NCI-H187 treated with DMSO at 0.1 percent for 48 hours (cell line): ENCODE results near the gene ZMIZ1.

Source experiments
- DNase-seq: peaks from one replicate; lab custom pipeline; 2025; lab: John Stamatoyannopoulos, UW

The ZMIZ1 gene

GRCh38 chr10:79247373-79248137 is 178.8 kb downstream of the ZMIZ1 start:
- no peak for DNase-seq

- no peak for DNase-seq
These were observed 179.8 kb downstream of the ZMIZ1 start for GRCh38 chr10:79248341-79249185.

GRCh38 chr10:79249186-79250121 is 180.7 kb downstream of the ZMIZ1 start:
- no peak for DNase-seq

- no peak for DNase-seq
These were observed 181.5 kb downstream of the ZMIZ1 start for GRCh38 chr10:79250259-79250658.

- DNase-seq: no peak
These were observed 183.7 kb downstream of the ZMIZ1 start for GRCh38 chr10:79252450-79252849.

GRCh38 chr10:79252971-79253370 is 184.2 kb downstream of the ZMIZ1 start:
- no peak for DNase-seq

GRCh38 chr10:79253704-79254103 is 184.9 kb downstream of the ZMIZ1 start:
- DNase-seq: no peak

- no peak for DNase-seq
These were observed 185.7 kb downstream of the ZMIZ1 start for GRCh38 chr10:79254333-79255006.

- DNase-seq: no peak
These were observed 186.3 kb downstream of the ZMIZ1 start for GRCh38 chr10:79255007-79255507.

- no peak for DNase-seq
These were observed 187.6 kb downstream of the ZMIZ1 start for GRCh38 chr10:79256264-79256806.

- no peak for DNase-seq
These were observed 190.1 kb downstream of the ZMIZ1 start for GRCh38 chr10:79258894-79259293.

- DNase-seq: no peak
These were observed 191.1 kb downstream of the ZMIZ1 start for GRCh38 chr10:79259834-79260233.

- no peak for DNase-seq
These were observed 192.3 kb downstream of the ZMIZ1 start for GRCh38 chr10:79260811-79261740.

GRCh38 chr10:79262131-79262530 is 193.4 kb downstream of the ZMIZ1 start:
- no peak for DNase-seq

GRCh38 chr10:79262959-79263746 is 194.4 kb downstream of the ZMIZ1 start:
- DNase-seq: no peak

- no peak for DNase-seq
These were observed 195.2 kb downstream of the ZMIZ1 start for GRCh38 chr10:79263939-79264338.

GRCh38 chr10:79264942-79265341 is 196.2 kb downstream of the ZMIZ1 start:
- no peak for DNase-seq

- DNase-seq: no peak
These were observed 197.3 kb downstream of the ZMIZ1 start for GRCh38 chr10:79266084-79266483.
